Immature natural killer cell (primary cell): Measurements from ENCODE around the gene HBZ. TPM values are rescaled to one million over a fixed set of nuclear protein-coding genes. Genes with fewer than 3 reads are reported as not detected.
"Not testable (repeated sequence)": the region's sequence is repeated elsewhere in the genome, so short reads cannot be mapped to it uniquely, and the experiment has no call there.

ENCODE experiments used
- DNase-seq, 3 donors: peaks; one replicate each; pipeline ENCODE4 v3.0.0; 2022; ENCODE audit warnings: mixed read lengths in 1 of 3
- H3K27ac Mint-ChIP-seq, 6 donors: one replicate each; pipeline ENCODE4 v1.8.0; 2020; ENCODE audit warnings: mixed read lengths in 6 of 6, mild to moderate bottlenecking in 5 of 6, inconsistent platforms in 4 of 6, moderate library complexity in 3 of 6
- H3K27me3 Mint-ChIP-seq, 3 donors: one replicate each; pipeline ENCODE4 v1.8.0; 2020 to 2021; ENCODE audit warnings: low read depth in 3 of 3, mild to moderate bottlenecking in 3 of 3, mixed read lengths in 3 of 3, moderate library complexity in 3 of 3, inconsistent platforms in 1 of 3
- H3K36me3 Mint-ChIP-seq, 3 donors: one replicate each; pipeline ENCODE4 v1.8.0; 2020; ENCODE audit warnings: mixed read lengths in 3 of 3, inconsistent platforms in 2 of 3, mild to moderate bottlenecking in 2 of 3
- H3K4me1 Mint-ChIP-seq, 2 donors: one replicate each; pipeline ENCODE4 v1.8.0; 2020; ENCODE audit warnings: inconsistent platforms in 2 of 2, mild to moderate bottlenecking in 2 of 2, mixed read lengths in 2 of 2, moderate library complexity in 1 of 2
- H3K4me3 Mint-ChIP-seq, 5 donors: one replicate each; pipeline ENCODE4 v1.8.0; 2020; ENCODE audit warnings: mild to moderate bottlenecking in 5 of 5, mixed read lengths in 5 of 5, inconsistent platforms in 3 of 5, moderate library complexity in 3 of 5
- H3K9me3 Mint-ChIP-seq, 6 donors: one replicate each; pipeline ENCODE4 v1.8.0; 2020; ENCODE audit warnings: mild to moderate bottlenecking in 6 of 6, mixed read lengths in 6 of 6, inconsistent platforms in 4 of 6, moderate library complexity in 3 of 6
- polyA plus RNA-seq, 3 donors: library from polyadenylated mRNA; unstranded; fragments of 300-500 nt; fragmentation: Illumina TruSeq; gene quantifications; one replicate each; pipeline ENCODE4 v1.2.3, GENCODE V29; 2021

Gene HBZ
- polyA plus RNA-seq, 3 donors from 2014 or later, result not detected

- Mint-ChIP-seq H3K4me1 (peaks cover 49 to 54% of the 10 kb centered on the region in 2 donors), H3K27me3 (peaks cover 0 to 12% (median 12%) of the 10 kb centered on the region in 3 donors), H3K4me3 (peak overlapping the region in 2 of 5 donors; percentile 19 to 30), H3K27ac (peak overlapping the region; percentile 55 to 90 (median 84)), H3K36me3 (peaks cover 0 to 16% (median 0%) of the 10 kb centered on the region in 3 donors), H3K9me3 (peaks cover 0 to 2% (median 0%) of the 10 kb centered on the region in 6 donors)
- DNase-seq, result no peak
Observed at GRCh38 chr16:120756-121155, 31.7 kb upstream of the HBZ start.

DNA sequence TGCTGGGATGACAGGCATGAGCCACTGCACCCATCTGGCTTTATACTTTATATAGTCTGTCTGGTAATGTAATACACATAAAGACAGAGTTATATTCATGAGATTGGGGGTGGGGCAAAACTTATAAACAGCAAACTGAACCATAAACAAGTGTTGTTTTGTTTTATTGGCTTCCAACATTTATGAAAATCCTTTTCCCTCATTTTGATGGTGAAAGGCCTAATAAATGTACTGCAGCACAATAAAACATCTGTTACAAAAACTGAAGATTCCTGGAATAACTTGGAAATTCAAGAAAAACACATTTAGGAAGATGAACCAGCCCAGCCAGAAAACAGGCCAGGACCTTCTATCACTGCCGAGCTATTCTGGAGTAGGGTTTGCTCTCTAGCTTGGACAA lies 30.1 kb upstream of the HBZ start:
- H3K9me3 Mint-ChIP-seq, result peaks cover 0 to 2% (median 0%) of the 10 kb centered on the region in 6 donors
- DNase-seq, result no peak
- H3K36me3 Mint-ChIP-seq, result peaks cover 0 to 7% (median 0%) of the 10 kb centered on the region in 3 donors
- peaks cover 55 to 58% of the 10 kb centered on the region in 2 donors for H3K4me1 Mint-ChIP-seq
- H3K4me3 Mint-ChIP-seq, result peak overlapping the region in 3 of 5 donors; percentile 24 to 82 (median 60)
- H3K27ac Mint-ChIP-seq, result peak overlapping the region; percentile 92 to 100 (median 96)
- peaks cover 0 to 13% (median 12%) of the 10 kb centered on the region in 3 donors for H3K27me3 Mint-ChIP-seq

- not testable (repeated sequence) for H3K9me3 Mint-ChIP-seq, H3K36me3 Mint-ChIP-seq
- H3K27ac Mint-ChIP-seq, result peak overlapping the region; percentile 92 to 100 (median 96)
- DNase-seq, result peak; percentile 70 to 82 (median 72)
- peaks cover 55 to 62% of the 10 kb centered on the region in 2 donors for H3K4me1 Mint-ChIP-seq
- H3K27me3 Mint-ChIP-seq, result peaks cover 0 to 13% (median 12%) of the 10 kb centered on the region in 3 donors
- peak overlapping the region; percentile 46 to 83 (median 71) for H3K4me3 Mint-ChIP-seq
Observed at GRCh38 chr16:123558-124350, 28.7 kb upstream of the HBZ start.

GRCh38 chr16:125011-125410 lies 27.4 kb upstream of the HBZ start:
- Mint-ChIP-seq H3K4me3 (peak overlapping the region in 2 of 5 donors; percentile 33 to 54), H3K36me3 (peaks cover 0 to 4% (median 0%) of the 10 kb centered on the region in 3 donors), H3K27ac (peak overlapping the region; percentile 92 to 100 (median 96)), H3K9me3 (peaks cover 0 to 2% (median 0%) of the 10 kb centered on the region in 6 donors), H3K4me1 (peaks cover 68 to 75% of the 10 kb centered on the region in 2 donors), H3K27me3 (peaks cover 0 to 17% (median 13%) of the 10 kb centered on the region in 3 donors)
- no peak for DNase-seq

- Mint-ChIP-seq H3K27ac (peak overlapping the region; percentile 77 to 95 (median 86)), H3K4me1 (peaks cover 67 to 70% of the 10 kb centered on the region in 2 donors), H3K27me3 (peaks cover 1 to 7% (median 4%) of the 10 kb centered on the region in 3 donors), H3K9me3 (no peaks in the 10 kb centered on the region), H3K36me3 (peaks cover 1 to 4% (median 4%) of the 10 kb centered on the region in 3 donors), H3K4me3 (peak overlapping the region; percentile 58 to 79 (median 67))
- peak; percentile 20 to 32 (median 20) for DNase-seq
Observed at GRCh38 chr16:129075-129474, 23.4 kb upstream of the HBZ start.

DNA sequence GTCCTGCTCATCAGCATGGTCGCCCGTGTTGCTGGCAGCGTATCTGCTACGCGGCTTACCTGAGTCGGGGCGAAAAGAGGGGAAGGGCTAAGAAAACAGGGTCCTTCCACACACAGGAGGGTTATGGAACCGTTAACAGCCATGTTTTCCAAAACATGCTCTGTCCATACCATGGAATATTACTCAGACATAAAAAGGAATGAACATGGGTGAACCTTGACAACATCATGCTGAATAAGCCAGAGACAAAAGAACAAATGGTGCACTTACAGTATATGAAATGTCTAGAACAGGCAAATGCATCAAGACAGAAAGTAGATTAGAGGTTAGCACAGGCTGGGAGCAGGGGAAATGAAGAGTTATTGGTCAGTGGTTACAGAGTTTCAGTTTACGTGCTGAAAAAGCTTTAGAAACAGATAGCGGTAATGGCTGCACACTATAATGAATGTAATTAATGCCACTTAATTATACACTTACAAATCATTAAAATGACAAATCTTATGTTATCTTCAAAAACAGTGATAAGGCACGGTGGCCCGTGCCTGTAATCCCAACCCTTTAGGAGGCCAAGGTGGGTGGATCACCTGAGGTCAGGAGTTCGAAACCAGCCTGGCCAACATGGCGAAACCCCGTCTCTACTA lies 21.8 kb upstream of the HBZ start:
- Mint-ChIP-seq H3K27me3 (peaks cover 1 to 5% (median 2%) of the 10 kb centered on the region in 3 donors), H3K9me3 (no peaks in the 10 kb centered on the region), H3K4me3 (peak overlapping the region in 1 of 5 donors; percentile 2), H3K27ac (peak overlapping the region; percentile 78 to 95 (median 86)), H3K4me1 (peaks cover 59 to 69% of the 10 kb centered on the region in 2 donors), H3K36me3 (peaks cover 0 to 7% (median 5%) of the 10 kb centered on the region in 3 donors)
- no peak for DNase-seq

GRCh38 chr16:132120-132519 lies 20.3 kb upstream of the HBZ start:
- peak overlapping the region; percentile 18 to 89 (median 64) for H3K27ac Mint-ChIP-seq
- peak overlapping the region in 1 of 5 donors; percentile 12 for H3K4me3 Mint-ChIP-seq
- peaks cover 0 to 5% (median 1%) of the 10 kb centered on the region in 3 donors for H3K27me3 Mint-ChIP-seq
- peaks cover 57 to 73% of the 10 kb centered on the region in 2 donors for H3K4me1 Mint-ChIP-seq
- H3K9me3 Mint-ChIP-seq, result no peaks in the 10 kb centered on the region
- H3K36me3 Mint-ChIP-seq, result peaks cover 0 to 10% (median 7%) of the 10 kb centered on the region in 3 donors
- DNase-seq, result no peak

DNA sequence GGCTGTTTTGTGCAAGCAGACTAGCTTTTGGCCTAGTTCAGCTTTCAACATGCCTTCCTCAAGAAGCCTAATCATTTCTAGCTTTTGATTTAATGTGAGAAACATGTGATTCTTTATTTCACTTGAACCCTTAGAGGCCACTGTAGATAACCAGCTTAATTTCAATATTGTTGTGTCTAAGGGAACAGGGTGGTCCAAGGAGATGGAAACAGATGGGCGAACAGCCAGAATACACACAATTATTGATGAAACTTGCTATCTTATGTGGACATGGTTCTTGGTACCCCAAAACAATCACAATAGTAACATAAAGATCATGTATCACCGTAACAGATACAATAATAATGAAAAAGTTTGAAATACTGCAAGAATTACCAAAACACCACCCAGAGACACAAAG lies 18.7 kb upstream of the HBZ start:
- H3K9me3 Mint-ChIP-seq, result no peaks in the 10 kb centered on the region
- no peak overlapping the region for H3K4me3 Mint-ChIP-seq
- DNase-seq, result no peak
- H3K36me3 Mint-ChIP-seq, result peaks cover 0 to 10% (median 7%) of the 10 kb centered on the region in 3 donors
- peaks cover 3 to 10% (median 4%) of the 10 kb centered on the region in 3 donors for H3K27me3 Mint-ChIP-seq
- H3K4me1 Mint-ChIP-seq, result peaks cover 53 to 77% of the 10 kb centered on the region in 2 donors
- peak overlapping the region in 3 of 6 donors; percentile 34 to 74 (median 62) for H3K27ac Mint-ChIP-seq

- H3K27me3 Mint-ChIP-seq, result peaks cover 5 to 10% (median 7%) of the 10 kb centered on the region in 3 donors
- H3K4me3 Mint-ChIP-seq, result peak overlapping the region; percentile 82 to 90 (median 87)
- DNase-seq, result peak; percentile 24 to 35 (median 34)
- no peaks in the 10 kb centered on the region for H3K9me3 Mint-ChIP-seq
- peaks cover 27 to 45% of the 10 kb centered on the region in 2 donors for H3K4me1 Mint-ChIP-seq
- peaks cover 0 to 6% (median 3%) of the 10 kb centered on the region in 3 donors for H3K36me3 Mint-ChIP-seq
- H3K27ac Mint-ChIP-seq, result peak overlapping the region; percentile 23 to 90 (median 84)
Observed at GRCh38 chr16:138049-138417, 14.4 kb upstream of the HBZ start.

GRCh38 chr16:140175-140857 lies 12.1 kb upstream of the HBZ start:
- Mint-ChIP-seq H3K27ac (peak overlapping the region in 3 of 6 donors; percentile 25 to 73 (median 60)), H3K4me3 (peak overlapping the region in 4 of 5 donors; percentile 46 to 77 (median 68)), H3K9me3 (no peaks in the 10 kb centered on the region), H3K4me1 (peaks cover 18 to 27% of the 10 kb centered on the region in 2 donors), H3K27me3 (peaks cover 4 to 12% (median 11%) of the 10 kb centered on the region in 3 donors), H3K36me3 (peaks cover 0 to 6% (median 0%) of the 10 kb centered on the region in 3 donors)
- no peak for DNase-seq

DNA sequence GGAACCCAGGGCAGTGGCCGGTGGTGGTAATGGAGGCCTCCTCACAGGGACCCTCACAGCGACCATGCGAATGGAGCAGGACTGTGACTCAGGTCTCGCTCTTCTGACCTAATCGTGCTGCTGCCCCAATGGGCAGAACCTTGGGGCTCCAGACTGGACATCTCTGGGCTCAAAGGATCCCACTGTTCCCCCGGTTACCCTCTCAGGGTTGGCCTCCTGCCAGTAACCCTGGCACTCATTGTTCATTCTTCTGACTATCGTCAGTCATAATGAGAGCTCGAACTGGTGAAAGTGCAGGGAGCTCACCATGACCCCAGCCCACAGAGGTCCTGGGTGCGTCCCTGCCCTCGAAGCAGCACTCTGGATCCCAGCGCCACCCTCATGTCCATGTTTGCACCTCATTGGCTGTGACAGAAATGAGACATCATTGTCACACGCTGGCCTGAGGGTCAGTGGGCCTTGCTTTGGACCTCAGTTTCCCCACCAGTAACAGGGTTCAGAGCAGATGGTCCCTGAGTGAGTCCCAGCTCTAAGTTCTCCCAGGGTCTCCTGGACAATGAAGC lies 10.0 kb upstream of the HBZ start:
- DNase-seq, result no peak
- H3K9me3 Mint-ChIP-seq, result no peaks in the 10 kb centered on the region
- peaks cover 8 to 12% of the 10 kb centered on the region in 2 donors for H3K4me1 Mint-ChIP-seq
- no peak overlapping the region for H3K4me3 Mint-ChIP-seq
- H3K27ac Mint-ChIP-seq, result no peak overlapping the region
- no peaks in the 10 kb centered on the region for H3K36me3 Mint-ChIP-seq
- peaks cover 4 to 12% (median 11%) of the 10 kb centered on the region in 3 donors for H3K27me3 Mint-ChIP-seq

DNA sequence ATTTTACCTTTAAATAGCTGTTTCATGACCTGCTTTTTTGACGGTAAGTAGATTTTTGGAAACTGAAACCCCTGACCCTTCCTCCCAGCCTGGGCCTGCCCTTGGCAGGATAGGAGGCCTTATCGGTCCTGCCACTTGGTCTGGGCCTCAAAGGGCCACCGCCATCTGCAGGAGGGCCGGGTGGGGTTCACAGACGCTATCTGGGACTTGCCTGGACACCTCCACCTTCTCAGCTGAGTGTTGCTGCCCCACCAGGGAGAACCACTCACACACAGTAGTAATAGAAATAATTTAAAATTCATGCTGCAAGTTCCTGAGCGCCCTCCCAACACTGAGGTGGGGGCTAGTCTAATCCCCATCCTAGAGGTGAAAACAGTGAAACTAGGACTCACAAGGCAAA lies 9.4 kb upstream of the HBZ start:
- H3K27ac Mint-ChIP-seq, result no peak overlapping the region
- H3K4me3 Mint-ChIP-seq, result no peak overlapping the region
- peaks cover 4 to 11% (median 10%) of the 10 kb centered on the region in 3 donors for H3K27me3 Mint-ChIP-seq
- no peaks in the 10 kb centered on the region for H3K9me3 Mint-ChIP-seq
- no peak for DNase-seq
- peaks cover 5 to 6% of the 10 kb centered on the region in 2 donors for H3K4me1 Mint-ChIP-seq
- H3K36me3 Mint-ChIP-seq, result no peaks in the 10 kb centered on the region

- peaks cover 5 to 6% of the 10 kb centered on the region in 2 donors for H3K4me1 Mint-ChIP-seq
- H3K27me3 Mint-ChIP-seq, result peaks cover 3 to 11% (median 9%) of the 10 kb centered on the region in 3 donors
- no peak overlapping the region for H3K4me3 Mint-ChIP-seq
- no peak overlapping the region for H3K27ac Mint-ChIP-seq
- DNase-seq, result no peak
- no peaks in the 10 kb centered on the region for H3K36me3 Mint-ChIP-seq
- H3K9me3 Mint-ChIP-seq, result no peaks in the 10 kb centered on the region
Observed at GRCh38 chr16:143456-143855, 9.0 kb upstream of the HBZ start.
